Right ventricle myocardium inferior (tissue), 1 donor: ENCODE data around the gene MRPL53. TPM values are rescaled to one million over a fixed set of nuclear protein-coding genes. Genes with fewer than 3 reads are reported as not detected.

Experiments used
- total RNA-seq: library from RNA; stranded (reverse); fragmentation: NEBNext Ultra II Directional; extraction: Animal tissue kit (Norgen Biotek cat#: 25700); gene quantifications from one replicate; pipeline ENCODE4 v1.2.1, GENCODE V29; 2021
- donor health status: DM: no; HTN: yes; CAD: no; lungs with severe emphysema.

MRPL53 gene
- total RNA-seq, 1 donor from 2014 or later: 167 TPM

Other genes with a start within 250 kb of the MRPL53 start
- 1.1 TPM for gene SLC4A5, start 129.3 kb downstream of the MRPL53 start, total RNA-seq
- gene DCTN1, start 92.4 kb downstream of the MRPL53 start, total RNA-seq: 182 TPM
- 1.1 TPM for gene C2orf81, start 51.1 kb downstream of the MRPL53 start, total RNA-seq
- 3.0 TPM for gene WDR54, start 51.0 kb downstream of the MRPL53 start, total RNA-seq
- 16.4 TPM for gene RTKN, start 30.7 kb downstream of the MRPL53 start, total RNA-seq
- gene INO80B, start 17.6 kb downstream of the MRPL53 start, total RNA-seq: 15.7 TPM
- gene WBP1, start 14.2 kb downstream of the MRPL53 start, total RNA-seq: 44.3 TPM
- gene MOGS, start 7.3 kb downstream of the MRPL53 start, total RNA-seq: 20.7 TPM
- 8.3 TPM for gene CCDC142, start 10.3 kb upstream of the MRPL53 start, total RNA-seq
- gene TTC31, start 10.4 kb upstream of the MRPL53 start, total RNA-seq: 12.2 TPM
- 0.43 TPM for gene LBX2, start 26.9 kb upstream of the MRPL53 start, total RNA-seq
- 26.7 TPM for gene PCGF1, start 35.0 kb upstream of the MRPL53 start, total RNA-seq
- not detected for gene TLX2, start 41.8 kb upstream of the MRPL53 start, total RNA-seq
- gene DQX1, start 53.6 kb upstream of the MRPL53 start, total RNA-seq: not detected
- gene AUP1, start 57.0 kb upstream of the MRPL53 start, total RNA-seq: 53.7 TPM
- 29.2 TPM for gene HTRA2, start 57.3 kb upstream of the MRPL53 start, total RNA-seq
- gene LOXL3, start 81.3 kb upstream of the MRPL53 start, total RNA-seq: 4.8 TPM
- 4.9 TPM for gene DOK1, start 82.0 kb upstream of the MRPL53 start, total RNA-seq
- gene M1AP, start 175.7 kb upstream of the MRPL53 start, total RNA-seq: not detected
- 3.7 TPM for gene SEMA4F, start 181.6 kb upstream of the MRPL53 start, total RNA-seq